Neural cell (in vitro differentiated cells): ENCODE data around the gene NAA38.

Experiments
- EZH2 ChIP-seq: fragments of 200-600, 300-800 bp; shearing (Covaris generic), sonication (generic); IDR thresholded peaks from 2 replicates; pipeline ENCODE4 v1.6.1; 2014; ENCODE audit warnings: antibody characterized with exemption, low read length, borderline replicate concordance, mild to moderate bottlenecking; ENCODE audit not compliant: insufficient read depth, poor library complexity, severe bottlenecking
- POLR2AphosphoS5 ChIP-seq: IDR thresholded peaks from 2 replicates; pipeline ENCODE4 v1.6.1; 2012
- TF ChIP-seq, protein P1 (sequence below): fragments of 450-650 bp; IDR thresholded peaks from 2 replicates; pipeline ENCODE4 v1.5.1; 2014; ENCODE audit warnings: antibody characterized with exemption, mild to moderate bottlenecking, moderate library complexity; ENCODE audit not compliant: poor library complexity, severe bottlenecking

- TF ChIP-seq EZH2 (no peak), POLR2AphosphoS5 (no peak)
- TF ChIP-seq, protein P1, sequence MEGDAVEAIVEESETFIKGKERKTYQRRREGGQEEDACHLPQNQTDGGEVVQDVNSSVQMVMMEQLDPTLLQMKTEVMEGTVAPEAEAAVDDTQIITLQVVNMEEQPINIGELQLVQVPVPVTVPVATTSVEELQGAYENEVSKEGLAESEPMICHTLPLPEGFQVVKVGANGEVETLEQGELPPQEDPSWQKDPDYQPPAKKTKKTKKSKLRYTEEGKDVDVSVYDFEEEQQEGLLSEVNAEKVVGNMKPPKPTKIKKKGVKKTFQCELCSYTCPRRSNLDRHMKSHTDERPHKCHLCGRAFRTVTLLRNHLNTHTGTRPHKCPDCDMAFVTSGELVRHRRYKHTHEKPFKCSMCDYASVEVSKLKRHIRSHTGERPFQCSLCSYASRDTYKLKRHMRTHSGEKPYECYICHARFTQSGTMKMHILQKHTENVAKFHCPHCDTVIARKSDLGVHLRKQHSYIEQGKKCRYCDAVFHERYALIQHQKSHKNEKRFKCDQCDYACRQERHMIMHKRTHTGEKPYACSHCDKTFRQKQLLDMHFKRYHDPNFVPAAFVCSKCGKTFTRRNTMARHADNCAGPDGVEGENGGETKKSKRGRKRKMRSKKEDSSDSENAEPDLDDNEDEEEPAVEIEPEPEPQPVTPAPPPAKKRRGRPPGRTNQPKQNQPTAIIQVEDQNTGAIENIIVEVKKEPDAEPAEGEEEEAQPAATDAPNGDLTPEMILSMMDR, result no peak
These were observed 37.1 kb downstream of the NAA38 start for GRCh38 chr17:7820231-7820630.
